SK-N-SH treated with all-trans-retinoic acid at 6 μM for 48 hours (cell line): ENCODE results near the gene FRMD4A.
"Not testable (repeated sequence)": the region's sequence is repeated elsewhere in the genome, so short reads cannot be mapped to it uniquely, and the experiment has no call there.

ENCODE experiments used
- ATAC-seq: fragments of 200-7000 bp; cut with Tn5 transposase; 3 replicates; pipeline ENCODE4 v1.9.1; 2020; ENCODE audit warnings: mild to moderate bottlenecking, moderate library complexity
- BACH2 ChIP-seq: fragments of 250-450 bp; sonication (Bioruptor Pico); IDR thresholded peaks from 2 replicates; pipeline ENCODE4 v1.9.0; 2021; ENCODE audit warnings: mild to moderate bottlenecking, borderline replicate concordance
- CREB5 ChIP-seq: fragments of 250-450 bp; sonication (Bioruptor Pico); IDR thresholded peaks from 2 replicates; pipeline ENCODE4 v1.5.1; 2020; ENCODE audit warnings: low read depth, mild to moderate bottlenecking, moderate library complexity
- ESRRG ChIP-seq: fragments of 250-450 bp; sonication (Bioruptor Pico); IDR thresholded peaks from 2 replicates; pipeline ENCODE4 v1.6.1; 2021; ENCODE audit warnings: mild to moderate bottlenecking
- ISL1 ChIP-seq: fragments of 250-450 bp; sonication (Bioruptor Pico); IDR thresholded peaks from 2 replicates; pipeline ENCODE4 v2.1.2; 2022; ENCODE audit warnings: mild to moderate bottlenecking, moderate library complexity
- OSR1 ChIP-seq: fragments of 250-450 bp; sonication (Bioruptor Pico); IDR thresholded peaks from 2 replicates; pipeline ENCODE4 v1.8.0; 2022; ENCODE audit warnings: moderate library complexity, mild to moderate bottlenecking, inconsistent platforms
- POU6F1 ChIP-seq: fragments of 250-450 bp; sonication (Bioruptor Pico); IDR thresholded peaks from 2 replicates; pipeline ENCODE4 v1.8.0; 2021; ENCODE audit warnings: low read depth, mild to moderate bottlenecking, moderate library complexity, borderline replicate concordance
- PPARA ChIP-seq: fragments of 250-450 bp; sonication (Bioruptor Pico); IDR thresholded peaks from 2 replicates; pipeline ENCODE4 v1.5.0; 2020; ENCODE audit warnings: mild to moderate bottlenecking, borderline replicate concordance
- TCF4 ChIP-seq: fragments of 250-450 bp; sonication (Bioruptor Pico); IDR thresholded peaks from 2 replicates; pipeline ENCODE4 v1.8.0; 2021; ENCODE audit warnings: mild to moderate bottlenecking, moderate library complexity, borderline replicate concordance
- TSHZ2 ChIP-seq: fragments of 250-450 bp; sonication (Bioruptor Pico); IDR thresholded peaks from 2 replicates; pipeline ENCODE4 v1.5.0; 2020; ENCODE audit warnings: mild to moderate bottlenecking, moderate library complexity
- ZC3H10 ChIP-seq: fragments of 250-450 bp; sonication (Bioruptor Pico); IDR thresholded peaks from 2 replicates; pipeline ENCODE4 v1.5.1; 2021; ENCODE audit warnings: mild to moderate bottlenecking, moderate library complexity
- ZFP3 ChIP-seq: fragments of 250-450 bp; sonication (Bioruptor Pico); IDR thresholded peaks from 2 replicates; pipeline ENCODE4 v1.5.0; 2020; ENCODE audit warnings: mild to moderate bottlenecking, moderate library complexity
- ZNF565 ChIP-seq: fragments of 450-650 bp; formaldehyde crosslinking; conservative IDR thresholded peaks from 2 replicates; pipeline ENCODE4 v1.5.0; 2020; ENCODE audit warnings: low read depth, mild to moderate bottlenecking, moderate library complexity
- ZNF70 ChIP-seq: fragments of 450-650 bp; formaldehyde crosslinking; IDR thresholded peaks from 2 replicates; pipeline ENCODE4 v1.5.0; 2020; ENCODE audit warnings: mild to moderate bottlenecking, moderate library complexity
- ZNF8 ChIP-seq: fragments of 450-650 bp; formaldehyde crosslinking; IDR thresholded peaks from 2 replicates; pipeline ENCODE4 v1.5.0; 2020; ENCODE audit warnings: mild to moderate bottlenecking, moderate library complexity

The FRMD4A gene

DNA sequence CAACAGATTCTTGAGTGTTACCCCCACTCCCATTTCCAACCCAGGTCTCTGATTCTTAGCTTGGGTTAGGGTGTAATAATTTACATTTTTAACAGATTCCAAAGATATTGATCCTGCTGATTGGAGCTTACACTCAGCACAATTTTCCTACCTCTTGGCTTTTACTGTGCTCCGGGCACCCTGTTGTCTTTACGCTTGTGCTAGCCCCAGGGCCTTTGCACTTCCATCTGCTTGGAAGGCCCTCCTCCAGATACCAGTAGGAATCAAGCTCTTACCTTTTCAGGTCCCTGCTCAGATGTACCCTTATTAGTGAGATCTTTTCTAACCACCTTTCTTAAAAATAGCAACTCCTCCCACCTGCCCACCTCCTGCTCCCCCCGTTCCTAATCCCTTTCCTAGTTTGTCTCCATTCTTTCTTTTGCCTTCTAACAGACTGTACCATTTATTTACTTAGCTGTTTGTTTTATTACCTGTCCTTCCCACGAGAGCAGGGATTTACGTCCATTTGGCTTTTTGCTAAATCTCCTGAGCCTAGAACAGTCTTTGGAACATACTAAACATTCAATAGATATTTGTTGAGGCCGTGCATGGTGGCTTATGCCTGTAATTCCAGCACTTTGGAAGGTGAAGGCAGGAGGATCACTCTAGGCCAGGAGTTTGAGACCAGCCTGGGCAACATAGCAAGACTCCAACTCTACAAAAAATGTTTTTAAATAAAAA is 427.7 kb downstream of the FRMD4A start (continued):
- TF ChIP-seq CREB5: no peak
- TF ChIP-seq POU6F1 (CRISPR knock-in tag): no peak
- TF ChIP-seq ZFP3 (CRISPR knock-in tag): no peak

GRCh38 chr10:13899941-13900340 is 430.8 kb downstream of the FRMD4A start:
- TF ChIP-seq POU6F1 (CRISPR knock-in tag): no peak
- TF ChIP-seq ZNF8 (CRISPR knock-in tag): no peak

DNA sequence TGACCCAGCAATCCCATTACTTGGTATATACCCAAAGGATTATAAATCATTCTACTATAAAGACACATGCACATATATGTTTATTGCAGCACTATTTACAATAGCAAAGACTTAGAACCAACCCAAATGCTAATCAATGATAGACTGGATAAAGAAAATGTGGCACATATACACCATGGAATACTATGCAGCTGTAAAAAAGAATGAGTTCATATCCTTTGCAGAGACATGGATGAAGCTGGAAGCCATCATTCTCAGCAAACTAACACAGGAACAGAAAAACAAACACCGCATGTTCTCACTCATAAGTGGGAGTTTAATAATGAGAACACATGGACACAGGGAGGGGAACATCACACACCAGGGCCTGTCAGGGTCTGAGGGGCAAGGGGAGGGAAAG is 434.6 kb downstream of the FRMD4A start:
- ATAC-seq: not testable (repeated sequence)

More at GRCh38 chr10:13899941-13900340, 430.8 kb downstream of the FRMD4A start:
- ATAC-seq: no peak

DNA sequence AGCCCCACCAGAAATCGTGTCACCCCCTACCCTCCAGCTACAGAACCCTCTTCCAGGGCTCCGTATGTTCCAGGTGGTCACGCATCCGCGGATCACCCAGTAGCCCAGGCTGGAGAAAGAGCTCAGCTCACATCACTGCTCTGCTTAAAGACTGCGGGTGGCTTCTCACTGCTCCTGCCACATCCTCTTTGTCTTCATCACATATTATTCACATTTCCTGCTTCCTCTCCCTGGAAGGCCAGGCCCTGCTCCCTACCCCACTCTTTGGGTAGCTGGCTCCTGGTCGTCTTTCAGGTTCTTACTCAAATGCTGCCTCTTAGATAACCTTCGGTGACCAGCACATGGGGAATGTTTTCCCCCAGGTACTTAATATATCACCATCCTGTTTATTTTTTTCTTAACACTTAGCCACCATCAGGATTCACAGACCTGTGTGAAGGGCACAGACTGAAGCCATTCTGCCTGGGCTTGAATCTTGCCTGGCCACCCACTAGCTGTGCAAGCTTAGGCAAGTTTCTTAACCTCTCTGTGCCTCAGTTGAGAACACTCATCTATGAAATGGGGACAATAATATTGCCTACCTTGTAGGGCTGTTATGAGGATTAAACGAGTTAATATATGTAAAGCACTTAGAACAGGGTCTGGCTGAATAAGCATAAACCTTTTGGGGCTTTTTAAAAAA is 436.2 kb downstream of the FRMD4A start:
- TF ChIP-seq BACH2 (CRISPR knock-in tag) (no peak), CREB5 (no peak), ZNF8 (CRISPR knock-in tag) (no peak), ISL1 (no peak), TCF4 (no peak; the same call in 1 of the 2 replicates), ZC3H10 (CRISPR knock-in tag) (no peak), OSR1 (CRISPR knock-in tag) (no peak), PPARA (CRISPR knock-in tag) (no peak), TSHZ2 (no peak), POU6F1 (CRISPR knock-in tag) (no peak), ZNF565 (CRISPR knock-in tag) (no peak), ZNF70 (no peak), ESRRG (no peak)
- ATAC-seq: no peak
